Measurements from ENCODE around the gene ATG14.
"Not testable (repeated sequence)": the region's sequence is repeated elsewhere in the genome, so short reads cannot be mapped to it uniquely, and the experiment has no call there.

Gene ATG14

GRCh38 chr14:55386037-55386808 lies 25.4 kb downstream of the ATG14 start:
- no peak for DNase-seq (ENCODE audit: low read depth)

GRCh38 chr14:55384536-55384935 lies 27.1 kb downstream of the ATG14 start:
- DNase-seq (ENCODE audit: low read depth) = no peak

GRCh38 chr14:55383541-55384140 lies 28.0 kb downstream of the ATG14 start:
- no peak for DNase-seq (ENCODE audit: low read depth)

GRCh38 chr14:55383056-55383466 lies 28.6 kb downstream of the ATG14 start:
- DNase-seq (ENCODE audit: low read depth) = not testable (repeated sequence)

- no peak for DNase-seq (ENCODE audit: low read depth)
Observed at GRCh38 chr14:55382483-55382882, 29.1 kb downstream of the ATG14 start.

GRCh38 chr14:55381561-55381960 lies 30.1 kb downstream of the ATG14 start:
- no peak for DNase-seq (ENCODE audit: low read depth)

GRCh38 chr14:55381040-55381439 lies 30.6 kb downstream of the ATG14 start:
- no peak for DNase-seq (ENCODE audit: low read depth)

GRCh38 chr14:55377236-55377635 lies 34.4 kb downstream of the ATG14 start:
- DNase-seq (ENCODE audit: low read depth) = no peak

GRCh38 chr14:55374771-55375170 lies 36.9 kb downstream of the ATG14 start:
- DNase-seq (ENCODE audit: low read depth) = no peak

GRCh38 chr14:55373784-55374705 lies 37.6 kb downstream of the ATG14 start:
- DNase-seq (ENCODE audit: low read depth) = no peak

- DNase-seq (ENCODE audit: low read depth) = no peak
Observed at GRCh38 chr14:55372825-55373224, 38.8 kb downstream of the ATG14 start.

- no peak for DNase-seq (ENCODE audit: low read depth)
Observed at GRCh38 chr14:55372423-55372822, 39.2 kb downstream of the ATG14 start.

GRCh38 chr14:55370883-55371455 lies 40.7 kb downstream of the ATG14 start:
- no peak for DNase-seq (ENCODE audit: low read depth)

GRCh38 chr14:55366271-55366670 lies 45.4 kb downstream of the ATG14 start:
- no peak for DNase-seq (ENCODE audit: low read depth)

GRCh38 chr14:55361190-55361589 lies 50.4 kb downstream of the ATG14 start:
- DNase-seq (ENCODE audit: low read depth) = no peak

GRCh38 chr14:55359307-55359706 lies 52.3 kb downstream of the ATG14 start:
- no peak for DNase-seq (ENCODE audit: low read depth)

GRCh38 chr14:55356913-55357312 lies 54.7 kb downstream of the ATG14 start:
- no peak for DNase-seq (ENCODE audit: low read depth)

- DNase-seq (ENCODE audit: low read depth) = no peak
Observed at GRCh38 chr14:55355922-55356321, 55.7 kb downstream of the ATG14 start.

GRCh38 chr14:55354500-55354899 lies 57.1 kb downstream of the ATG14 start:
- DNase-seq (ENCODE audit: low read depth) = no peak

- no peak for DNase-seq (ENCODE audit: low read depth)
Observed at GRCh38 chr14:55353686-55354467, 57.8 kb downstream of the ATG14 start.

GRCh38 chr14:55352201-55352600 lies 59.4 kb downstream of the ATG14 start:
- DNase-seq (ENCODE audit: low read depth) = no peak

- DNase-seq (ENCODE audit: low read depth) = no peak
Observed at GRCh38 chr14:55351111-55351510, 60.5 kb downstream of the ATG14 start.

All from stimulated activated CD8-positive, alpha-beta memory T cell treated with anti-CD3 and anti-CD28 coated beads, Interleukin-7, amount 100 ng/mL, for 24 hours (primary cell).